Astrocyte of the cerebellum (primary cell): ENCODE data around the gene LAMA2.

Experiments
- DNase-seq: peaks from one replicate; pipeline ENCODE4 v3.0.0-alpha.2; 2011; ENCODE audit warnings: low read depth
- H3K4me3 ChIP-seq: 2 replicates; pipeline ENCODE4 v1.5.1; 2011; ENCODE audit warnings: mild to moderate bottlenecking, low read depth, low read length, moderate library complexity
- CTCF ChIP-seq: IDR thresholded peaks from 2 replicates; pipeline ENCODE4 v1.5.1; 2012; ENCODE audit warnings: low read length, low read depth, moderate library complexity, mild to moderate bottlenecking; ENCODE audit errors: missing control alignments
- in situ Hi-C: cut with HindIII; loops from 2 replicates; pipeline ENCODE4 v1.10.0; 2017; ENCODE audit warnings: low sequenced_read_pairs

Gene LAMA2

GRCh38 chr6:129543981-129544380 is 661.0 kb downstream of the LAMA2 start:
- no peak for TF ChIP-seq CTCF
- H3K4me3 ChIP-seq = no peak overlapping the region
- no peak for DNase-seq
- in situ Hi-C loops = no loop called here

GRCh38 chr6:129544892-129545612 is 662.1 kb downstream of the LAMA2 start:
- DNase-seq = no peak
- no peak for TF ChIP-seq CTCF
- in situ Hi-C loops = no loop called here
- no peak overlapping the region for H3K4me3 ChIP-seq

- no peak overlapping the region for H3K4me3 ChIP-seq
- TF ChIP-seq CTCF = no peak
- no peak for DNase-seq
- in situ Hi-C loops = no loop called here
Measured at GRCh38 chr6:129546702-129547101, 663.8 kb downstream of the LAMA2 start.

- H3K4me3 ChIP-seq = no peak overlapping the region
- TF ChIP-seq CTCF = no peak
- DNase-seq = no peak
- in situ Hi-C loops = no loop called here
Measured at GRCh38 chr6:129551486-129551885, 668.5 kb downstream of the LAMA2 start.

GRCh38 chr6:129552413-129552812 is 669.5 kb downstream of the LAMA2 start:
- H3K4me3 ChIP-seq = no peak overlapping the region
- no peak for TF ChIP-seq CTCF
- no peak for DNase-seq
- in situ Hi-C loops = no loop called here

GRCh38 chr6:129555206-129555832 is 672.4 kb downstream of the LAMA2 start:
- in situ Hi-C loops = no loop called here
- DNase-seq = peak; percentile 16
- H3K4me3 ChIP-seq = no peak overlapping the region
- no peak for TF ChIP-seq CTCF
